ENCODE data around the gene HNRNPK.

HNRNPK gene

DNA sequence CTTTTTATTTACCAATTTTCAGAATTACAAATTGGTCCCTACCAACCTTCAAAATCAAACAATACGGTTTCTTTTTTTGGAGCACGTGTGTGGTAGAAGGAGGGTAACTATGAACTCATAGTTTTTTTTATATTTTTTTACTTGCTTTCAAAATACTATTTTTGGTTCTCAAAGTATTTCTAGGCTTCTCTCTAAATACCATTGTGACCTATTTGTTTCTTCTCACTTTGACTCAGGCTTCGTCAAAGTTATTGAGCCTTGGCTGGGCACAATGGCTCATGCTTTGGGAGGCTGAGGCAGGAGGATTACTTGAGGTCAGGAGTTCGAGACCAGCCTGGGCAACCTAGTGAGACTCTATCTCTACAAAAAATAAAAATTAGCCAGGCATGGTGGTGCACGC lies 47.2 kb downstream of the HNRNPK start:
- DNase-seq = no peak

DNA sequence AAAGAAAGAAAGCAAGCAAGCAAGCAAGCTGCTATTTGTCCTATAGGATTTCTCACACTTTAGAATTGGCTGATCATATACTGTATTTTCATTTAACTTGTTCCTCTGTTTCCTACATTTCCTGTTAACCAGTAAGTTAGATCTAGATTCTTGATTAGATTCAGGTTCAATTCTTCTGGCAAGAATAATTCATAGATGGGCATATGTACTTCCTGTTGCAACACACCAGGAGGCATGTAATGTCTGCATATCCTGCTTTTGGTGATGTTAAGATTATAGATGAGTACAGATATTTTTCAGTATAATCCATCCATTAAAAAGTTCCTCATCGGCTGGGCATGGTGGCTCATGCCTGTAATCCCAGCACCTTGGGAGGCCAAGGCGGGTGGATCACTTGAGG lies 48.0 kb downstream of the HNRNPK start:
- no peak for DNase-seq

DNA sequence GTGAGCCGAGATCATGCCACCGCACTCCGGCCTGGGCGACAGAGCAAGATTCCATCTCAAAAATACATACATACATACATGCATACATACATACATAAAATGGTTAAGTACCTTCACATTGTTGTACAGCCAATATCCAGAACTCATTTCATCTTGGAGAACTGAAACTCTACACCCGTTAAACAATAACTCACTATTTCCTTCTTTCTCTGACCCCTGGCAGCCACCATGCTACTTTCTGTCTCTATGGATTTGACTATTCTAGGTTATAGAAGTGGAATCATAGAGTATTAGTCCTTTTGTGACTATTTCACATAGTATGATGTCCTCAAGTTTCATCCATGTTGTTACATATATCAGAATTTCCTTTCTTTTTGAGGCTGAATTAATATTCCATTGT lies 49.1 kb downstream of the HNRNPK start:
- no peak for DNase-seq

DNA sequence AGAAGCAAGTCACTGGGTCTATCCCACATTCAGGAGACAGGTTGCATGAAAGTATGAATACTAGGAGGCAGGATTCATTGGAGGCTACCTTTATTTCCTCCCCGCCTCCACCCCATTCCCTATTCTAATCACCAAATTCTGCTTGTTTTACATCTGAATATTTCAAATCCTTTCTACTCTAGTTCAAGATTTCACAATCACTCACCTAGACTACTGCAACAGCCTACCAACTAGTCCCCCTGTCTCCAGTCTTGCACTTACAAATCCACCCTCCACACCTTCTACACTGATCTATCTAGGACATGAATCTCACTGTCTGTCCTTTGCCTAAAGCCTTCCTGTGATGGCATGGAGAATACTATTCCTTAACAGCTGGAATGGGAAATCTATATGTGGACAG lies 52.4 kb downstream of the HNRNPK start:
- DNase-seq = no peak

DNA sequence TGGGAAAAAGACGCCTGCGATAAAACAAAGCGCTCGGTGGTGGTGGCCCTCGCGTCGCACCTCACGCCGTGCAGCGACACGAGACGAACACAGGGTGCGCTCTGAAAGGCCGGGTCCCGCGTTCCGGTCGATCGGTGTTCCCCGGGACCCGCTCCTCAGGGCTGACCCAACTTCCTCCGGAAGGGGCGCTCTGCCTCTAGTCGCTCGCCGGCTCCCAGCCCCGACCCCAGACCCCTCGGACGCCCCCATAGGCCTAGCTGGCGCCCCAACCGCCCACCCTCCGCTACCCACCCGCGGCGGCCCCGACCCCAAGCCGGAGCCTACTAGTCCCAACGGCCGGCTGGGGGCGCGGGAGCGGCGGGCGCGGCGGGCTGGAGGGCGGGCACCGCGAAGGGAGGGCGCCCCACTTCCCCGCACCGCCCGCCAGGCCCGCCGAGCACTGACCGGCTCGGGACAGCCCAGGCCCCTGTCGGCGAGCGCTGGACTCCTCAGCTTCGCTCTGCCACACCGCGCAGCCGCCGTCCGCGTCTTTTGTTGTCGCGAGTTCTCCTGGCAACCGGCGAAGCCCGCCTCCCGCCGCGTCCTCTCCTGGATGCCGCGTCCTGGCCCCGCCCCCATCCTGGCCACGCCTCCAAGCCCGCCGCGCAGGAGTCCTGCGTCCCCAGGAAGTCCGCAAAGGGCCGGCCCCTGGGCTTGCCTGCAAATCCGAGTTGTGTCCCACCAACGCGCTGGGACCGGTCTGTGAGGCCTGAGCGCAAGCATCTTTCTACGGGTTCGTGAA lies 58.9 kb downstream of the HNRNPK start, which contains the start of gene KIF27:
TSS of gene KIF27 (minus strand) at position 506 of the 781 bp plus-strand sequence. CDS start 5,841 bp downstream, outside the sequence.
- peak; percentile 57 for DNase-seq

DNA sequence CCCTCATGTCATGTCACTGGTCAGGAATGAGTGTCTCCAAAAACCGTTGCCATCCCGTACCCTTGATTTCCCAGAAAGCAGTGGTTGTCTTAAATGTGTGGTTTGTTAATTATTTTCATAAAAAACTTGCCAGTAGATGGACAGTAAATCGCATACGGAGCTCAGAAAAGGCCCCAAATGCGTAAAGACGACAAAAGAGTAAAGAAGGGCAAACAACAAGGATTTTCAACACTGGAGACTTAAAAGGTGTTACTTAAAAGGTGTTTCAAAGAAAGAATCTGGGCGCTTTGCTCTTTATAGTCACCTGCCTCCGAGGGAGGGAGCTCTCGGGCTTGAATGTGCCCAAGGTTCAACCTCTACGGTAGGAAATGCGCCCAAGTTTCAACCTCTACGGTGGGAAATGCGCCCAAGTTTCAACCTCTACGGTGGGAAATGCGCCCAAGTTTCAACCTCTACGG lies 59.5 kb downstream of the HNRNPK start:
- peak; percentile 25 for DNase-seq

DNA sequence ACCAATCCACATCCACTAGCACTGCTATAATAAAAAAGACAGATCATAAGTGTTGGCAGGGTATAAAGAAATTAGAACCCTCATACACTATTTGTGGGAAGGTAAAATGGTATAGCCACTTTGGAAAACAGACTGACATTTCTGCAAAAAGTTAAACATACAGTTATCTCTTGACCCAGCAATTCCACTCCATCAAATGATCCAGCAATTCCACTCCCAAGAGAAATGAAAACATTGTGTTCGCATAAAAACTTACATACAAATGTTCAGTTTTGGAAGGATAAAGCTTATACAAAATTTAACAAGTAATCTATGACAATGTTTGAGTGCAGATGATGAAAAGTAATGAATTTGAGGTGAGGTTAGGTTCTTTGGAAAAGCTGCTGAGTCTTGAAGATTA lies 60.9 kb downstream of the HNRNPK start:
- DNase-seq = no peak

Measured in NCI-H1694 treated with DMSO at 0.1 percent for 48 hours (cell line).